Spleen (tissue), 11 donors: ENCODE measurements around the gene SNX21. TPM values are rescaled to one million over a fixed set of nuclear protein-coding genes. Genes with fewer than 3 reads are reported as not detected.

Experiments
- DNase-seq: peaks from one replicate; pipeline ENCODE4 v3.0.0-alpha.2; 2020
- H3K27ac ChIP-seq, 8 donors: fragments of 200-600 bp; sonication (generic) in 7 of 8; 1 replicate in 4 of 8; 2 replicates in 4 of 8; pipeline versions ENCODE4 v1.5.0 to v1.8.0; 2016 to 2021; ENCODE audit warnings: inconsistent platforms in 4 of 8, mild to moderate bottlenecking in 4 of 8, moderate library complexity in 1 of 8
- H3K27me3 ChIP-seq, 7 donors: fragments of 200-600 bp; sonication (generic) in 6 of 7; replicated peaks in 1 of 7; 1 replicate in 4 of 7; 2 replicates in 3 of 7; pipeline versions ENCODE4 v1.5.0 to v1.8.0; 2016 to 2021; ENCODE audit warnings: inconsistent platforms in 3 of 7, mild to moderate bottlenecking in 1 of 7
- H3K36me3 ChIP-seq, 6 donors: fragments of 200-600 bp; sonication (generic) in 5 of 6; 1 replicate in 4 of 6; 2 replicates in 2 of 6; pipeline versions ENCODE4 v1.5.0 to v1.8.0; 2016 to 2021; ENCODE audit warnings: inconsistent platforms in 2 of 6
- H3K4me1 ChIP-seq, 6 donors: fragments of 200-600 bp; sonication (generic) in 5 of 6; 1 replicate in 3 of 6; 2 replicates in 3 of 6; pipeline versions ENCODE4 v1.5.0 to v1.8.0; 2016 to 2021; ENCODE audit warnings: inconsistent platforms in 3 of 6
- H3K4me3 ChIP-seq, 8 donors: fragments of 200-600 bp; sonication (generic) in 7 of 8; 1 replicate in 4 of 8; 2 replicates in 4 of 8; pipeline versions ENCODE4 v1.5.0 to v1.8.0; 2016 to 2021; ENCODE audit warnings: inconsistent platforms in 4 of 8, mild to moderate bottlenecking in 4 of 8, moderate library complexity in 2 of 8
- H3K9me3 ChIP-seq, 8 donors: fragments of 200-600 bp; sonication (generic) in 7 of 8; 1 replicate in 4 of 8; 2 replicates in 4 of 8; pipeline versions ENCODE4 v1.5.0 to v1.8.0; 2016 to 2021; ENCODE audit warnings: inconsistent platforms in 4 of 8
- CTCF ChIP-seq, 11 experiments: fragments of 200-600 bp in 7 of 11; fragments of 450-650 bp in 4 of 11; sonication (generic) in 4 of 11; IDR thresholded peaks in 8 of 11; conservative IDR thresholded peaks in 3 of 11; 1 replicate in 7 of 11; 2 replicates in 4 of 11; pipeline versions ENCODE4 v1.4.0 to v1.8.0; 2016 to 2021; ENCODE audit warnings: antibody characterized with exemption in 11 of 11, inconsistent platforms in 4 of 11, mild to moderate bottlenecking in 1 of 11
- POLR2A ChIP-seq, 3 donors: fragments of 450-650 bp; IDR thresholded peaks; one replicate each; pipeline ENCODE4 v1.5.1; 2017; ENCODE audit warnings: antibody characterized with exemption in 3 of 3, mild to moderate bottlenecking in 1 of 3
- POLR2AphosphoS5 ChIP-seq, 3 donors: sonication (generic); formaldehyde crosslinking; IDR thresholded peaks; one replicate each; pipeline ENCODE4 v1.5.1; 2017; ENCODE audit warnings: antibody characterized with exemption in 3 of 3
- WGBS, 5 donors: extraction: QIAGEN DNeasy Blood & Tissue Kit in 3 of 5; methylation state at CpG; one replicate each; pipeline versions ENCODE4 v1.1.5 to v1.1.7; 2013 to 2018; 5-methylcytosine and 5-hydroxymethylcytosine counted together
- intact Hi-C: fragments of 100-400 bp; cut with DNase I; formaldehyde crosslinking; loops from one replicate; pipeline ENCODE4 v1.15.0; 2023; ENCODE audit warnings: low total_unique reads
- polyA plus RNA-seq, 3 donors: library from polyadenylated mRNA; stranded (reverse); fragments of 200-250 nt; gene quantifications; one replicate each; pipeline ENCODE4 v1.2.1, GENCODE V29; 2013
- total RNA-seq, 7 donors: library from RNA; depleted of rRNA in 3 of 7; stranded (reverse); fragments of >200 nt in 3 of 7; fragmentation: NEBNext Ultra II Directional in 4 of 7; extraction: Animal tissue kit (Norgen Biotek cat#: 25700) in 4 of 7; gene quantifications; one replicate each; pipeline versions ENCODE4 v1.1.0 to v1.2.1, GENCODE V29; 2016 to 2021
- donor health status: healthy with polysubstance abuse.
- donor health status: DM: no; HTN: no; CAD: no; lungs with moderate emphysema.
- donor health status: DM: no; HTN: no; CAD: no.
- donor health status: Bipolar disorder and iron deficiency.
- donor health status: healthy.
- donor health status: DM: no; HTN: no; CAD: no.
- donor health status: DM: yes; HTN: yes; CAD: no.

The SNX21 gene
- total and polyA plus RNA-seq, 10 donors: 6.3 to 32.4 (median 17.2) TPM

DNA sequence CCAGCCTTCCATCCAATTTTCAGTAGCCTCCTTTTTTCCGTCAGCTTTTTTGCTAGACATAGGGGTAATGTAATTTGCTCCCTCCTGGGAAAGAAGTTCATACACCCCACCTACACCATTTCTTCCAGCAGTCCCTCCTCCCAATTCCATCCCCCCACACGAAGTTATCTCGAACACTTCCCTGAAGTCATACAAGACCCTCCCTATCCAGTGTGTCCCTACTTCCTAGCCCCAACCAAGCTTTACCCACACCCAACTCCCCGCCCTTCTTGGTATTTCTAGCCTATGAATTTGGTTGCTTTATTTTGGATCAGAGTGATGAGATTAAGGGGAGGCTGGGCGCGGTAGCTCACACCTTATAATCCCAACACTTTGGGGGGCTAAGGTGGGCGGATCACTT, 20.1 kb upstream of the SNX21 start:
- Histone ChIP-seq H3K27ac (peak overlapping the region in 1 of 8 donors; percentile 71), H3K9me3 (no peaks in the 10 kb centered on the region), H3K36me3 (peaks cover 5 to 64% (median 30%) of the 10 kb centered on the region in 6 donors), H3K27me3 (no peaks in the 10 kb centered on the region), H3K4me3 (peak overlapping the region in 4 of 8 donors; percentile 62 to 87 (median 69)), H3K4me1 (peaks cover 6 to 26% (median 17%) of the 10 kb centered on the region in 6 donors)
- no peak for TF ChIP-seq POLR2A (IDR thresholded peaks at IDR 0.05)
- no peak for TF ChIP-seq CTCF (IDR thresholded peaks at IDR 0.05 in 8 of 11, conservative IDR thresholded peaks at IDR 0.05 in 3 of 11)
- no peak for TF ChIP-seq POLR2AphosphoS5 (IDR thresholded peaks at IDR 0.05)
- no peak for DNase-seq
- intact Hi-C loops: loop anchor here (10.0 kb wide), 1 partner anchor 151 kb away; no protein-coding TSS in a partner anchor
- WGBS, 5 donors: 66 to 79% (median 76%) methylated on average over 7 of the region's 7 CpGs

DNA sequence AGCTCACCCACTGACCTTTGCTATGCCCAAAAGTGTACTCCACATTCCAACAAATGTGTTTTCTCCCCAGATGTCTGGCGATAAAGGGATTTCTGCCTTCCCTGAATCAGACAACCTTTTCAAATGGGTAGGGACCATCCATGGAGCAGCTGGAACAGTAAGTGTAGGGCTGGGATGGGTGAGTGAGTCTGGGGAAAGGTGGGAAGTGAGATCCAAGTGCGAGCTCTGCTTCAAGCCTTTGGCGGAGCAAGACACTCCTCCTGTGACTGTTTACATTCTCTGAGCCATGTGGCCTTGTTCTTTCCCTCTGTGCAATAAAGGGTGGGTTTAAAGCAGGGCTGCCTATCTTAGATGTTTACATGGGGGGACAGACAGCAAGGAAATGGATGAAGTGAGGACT, 19.3 kb upstream of the SNX21 start:
- 91 to 97% (median 96%) methylated on average over 3 of the region's 3 CpGs for WGBS, 5 donors
- Histone ChIP-seq H3K27me3 (no peaks in the 10 kb centered on the region), H3K4me3 (no peak overlapping the region), H3K27ac (no peak overlapping the region), H3K36me3 (peaks cover 2 to 56% (median 21%) of the 10 kb centered on the region in 6 donors), H3K4me1 (peaks cover 6 to 26% (median 17%) of the 10 kb centered on the region in 6 donors), H3K9me3 (no peaks in the 10 kb centered on the region)
- intact Hi-C loops: loop anchor here (10.0 kb wide), 1 partner anchor 150 kb away; no protein-coding TSS in a partner anchor
- TF ChIP-seq POLR2A (IDR thresholded peaks at IDR 0.05) (no peak), CTCF (IDR thresholded peaks at IDR 0.05 in 8 of 11, conservative IDR thresholded peaks at IDR 0.05 in 3 of 11) (no peak), POLR2AphosphoS5 (IDR thresholded peaks at IDR 0.05) (no peak)
- no peak for DNase-seq

DNA sequence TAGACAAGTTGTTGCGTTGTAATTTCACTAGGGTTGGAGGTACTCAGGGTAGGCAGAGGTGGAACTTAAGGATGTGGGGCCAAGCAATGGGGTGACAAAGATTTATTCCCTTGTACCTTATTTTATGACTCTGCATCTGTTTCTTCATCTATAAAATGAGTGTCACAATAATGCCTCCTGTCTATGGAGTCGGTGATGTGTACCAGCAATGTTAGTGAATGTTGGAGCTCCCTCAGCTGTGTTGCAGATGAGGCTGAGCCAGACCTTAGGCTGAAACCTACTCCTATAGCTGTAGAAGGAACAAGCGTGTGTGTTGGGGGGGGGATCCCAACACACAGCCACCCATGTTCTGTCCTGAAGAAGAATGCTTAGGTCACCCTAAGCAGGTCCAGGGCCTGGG, 16.6 kb upstream of the SNX21 start:
- peaks cover 0 to 31% (median 0%) of the 10 kb centered on the region in 6 donors for H3K36me3 ChIP-seq
- H3K9me3 ChIP-seq: no peaks in the 10 kb centered on the region
- H3K27me3 ChIP-seq: peaks cover 0 to 10% (median under 1%) of the 10 kb centered on the region in 7 donors
- no peak overlapping the region for H3K27ac ChIP-seq
- peaks cover 6 to 20% (median 12%) of the 10 kb centered on the region in 6 donors for H3K4me1 ChIP-seq
- no peak for TF ChIP-seq POLR2AphosphoS5 (IDR thresholded peaks at IDR 0.05)
- no peak for TF ChIP-seq CTCF (IDR thresholded peaks at IDR 0.05 in 8 of 11, conservative IDR thresholded peaks at IDR 0.05 in 3 of 11)
- TF ChIP-seq POLR2A (IDR thresholded peaks at IDR 0.05): no peak
- no peak for DNase-seq
- no peak overlapping the region for H3K4me3 ChIP-seq
- intact Hi-C loops: loop anchor here (10.0 kb wide), 1 partner anchor 148 kb away; no protein-coding TSS in a partner anchor
- WGBS, 5 donors: 91 to 100% (median 96%) methylated on average over 3 of the region's 3 CpGs

GRCh38 chr20:45817376-45818194, 16.0 kb upstream of the SNX21 start:
- Histone ChIP-seq H3K36me3 (peaks cover 0 to 31% (median 0%) of the 10 kb centered on the region in 6 donors), H3K9me3 (no peaks in the 10 kb centered on the region), H3K4me1 (peaks cover 6 to 18% (median 7%) of the 10 kb centered on the region in 6 donors), H3K27ac (no peak overlapping the region), H3K4me3 (no peak overlapping the region), H3K27me3 (peaks cover 0 to 16% (median 7%) of the 10 kb centered on the region in 7 donors)
- TF ChIP-seq POLR2AphosphoS5 (IDR thresholded peaks at IDR 0.05) (no peak), CTCF (IDR thresholded peaks at IDR 0.05 in 8 of 11, conservative IDR thresholded peaks at IDR 0.05 in 3 of 11) (no peak), POLR2A (IDR thresholded peaks at IDR 0.05) (no peak)
- WGBS, 5 donors: 73 to 88% (median 82%) methylated on average over 7 to 9 of the region's 9 CpGs
- intact Hi-C loops: loop anchor here (10.0 kb wide), 1 partner anchor 147 kb away; no protein-coding TSS in a partner anchor
- no peak for DNase-seq
